Activated CD8-positive, alpha-beta memory T cell treated with anti-CD3 and anti-CD28 coated beads, Interleukin-2, amount 50 U/mL, for 1 hour (primary cell): ENCODE data around the gene INTU.
"Not testable (repeated sequence)": the region's sequence is repeated elsewhere in the genome, so short reads cannot be mapped to it uniquely, and the experiment has no call there.

Source experiments
- DNase-seq: peaks from one replicate; pipeline ENCODE4 v3.0.0-alpha.2; 2020; ENCODE audit errors: extremely low read depth

The INTU gene

GRCh38 chr4:127643791-127644190, 11.0 kb downstream of the INTU start:
- DNase-seq = no peak

- no peak for DNase-seq
Observed at GRCh38 chr4:127648061-127648460, 15.3 kb downstream of the INTU start.

- DNase-seq = not testable (repeated sequence)
Observed at GRCh38 chr4:127655590-127655989, 22.8 kb downstream of the INTU start.

- DNase-seq = no peak
Observed at GRCh38 chr4:127656047-127656680, 23.4 kb downstream of the INTU start.

- no peak for DNase-seq
Observed at GRCh38 chr4:127660284-127660885, 27.6 kb downstream of the INTU start.

GRCh38 chr4:127667116-127667515, 34.4 kb downstream of the INTU start:
- DNase-seq = no peak

GRCh38 chr4:127667772-127668171, 35.0 kb downstream of the INTU start:
- no peak for DNase-seq

- no peak for DNase-seq
Observed at GRCh38 chr4:127668770-127669169, 36.0 kb downstream of the INTU start.

- no peak for DNase-seq
Observed at GRCh38 chr4:127669691-127670090, 36.9 kb downstream of the INTU start.

GRCh38 chr4:127672111-127672510, 39.4 kb downstream of the INTU start:
- DNase-seq = no peak

GRCh38 chr4:127685292-127685691, 52.5 kb downstream of the INTU start:
- DNase-seq = no peak

GRCh38 chr4:127686658-127687057, 53.9 kb downstream of the INTU start:
- no peak for DNase-seq

- no peak for DNase-seq
Observed at GRCh38 chr4:127687580-127687979, 54.8 kb downstream of the INTU start.

GRCh38 chr4:127698789-127699200, 66.0 kb downstream of the INTU start:
- no peak for DNase-seq

- DNase-seq = no peak
Observed at GRCh38 chr4:127708985-127709384, 76.2 kb downstream of the INTU start.

GRCh38 chr4:127709456-127709855, 76.7 kb downstream of the INTU start:
- no peak for DNase-seq

- no peak for DNase-seq
Observed at GRCh38 chr4:127730142-127730913, 97.6 kb downstream of the INTU start, which contains the start of gene SLC25A31. SLC25A31 (plus strand) TSS chr4:127730400; CDS start chr4:127730546, 146 bp downstream.

GRCh38 chr4:127731406-127731805, 98.6 kb downstream of the INTU start:
- no peak for DNase-seq

GRCh38 chr4:127732623-127733328, 100.0 kb downstream of the INTU start:
- DNase-seq = no peak

GRCh38 chr4:127734976-127735375, 102.2 kb downstream of the INTU start:
- DNase-seq = no peak

- no peak for DNase-seq
Observed at GRCh38 chr4:127737295-127737694, 104.5 kb downstream of the INTU start.

- no peak for DNase-seq
Observed at GRCh38 chr4:127741247-127741646, 108.5 kb downstream of the INTU start.
